Panc1 (cell line): Measurements from ENCODE around the gene MOAP1.

Experiments used
- CTCF ChIP-seq: fragments of 450-650 bp; IDR thresholded peaks from 2 replicates; pipeline ENCODE4 v1.5.1; 2017; ENCODE audit warnings: mild to moderate bottlenecking
- POLR2AphosphoS5 ChIP-seq: IDR thresholded peaks from 2 replicates; pipeline ENCODE4 v1.6.1; 2012; ENCODE audit warnings: mild to moderate bottlenecking, low read depth, low read length, moderate library complexity
- SIN3A ChIP-seq: IDR thresholded peaks from 2 replicates; pipeline ENCODE4 v1.6.1; 2012; ENCODE audit warnings: low read depth, mild to moderate bottlenecking, low read length, moderate library complexity, borderline replicate concordance; ENCODE audit not compliant: insufficient read depth

DNA sequence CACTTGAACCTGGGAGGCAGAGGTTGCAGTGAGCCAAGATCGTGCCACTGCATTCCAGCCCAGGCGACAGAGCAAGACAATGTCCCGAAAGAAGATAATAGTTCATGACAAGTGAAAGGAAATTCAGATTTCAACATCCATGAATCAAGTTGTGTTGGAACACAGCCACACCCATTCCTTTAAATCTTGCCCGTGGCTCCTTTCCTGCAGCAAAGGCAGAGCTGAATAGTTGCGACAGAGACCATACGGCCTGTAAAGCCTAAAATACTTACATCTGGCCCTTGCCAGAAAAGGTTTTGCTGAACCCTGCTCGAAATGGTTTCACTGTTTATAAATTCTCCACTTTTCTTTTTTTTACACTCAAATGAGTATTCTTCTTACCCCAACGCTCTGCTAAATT lies 51.2 kb downstream of the MOAP1 start:
- TF ChIP-seq POLR2AphosphoS5 (no peak), CTCF (no peak), SIN3A (no peak)
